Activated CD4-positive, alpha-beta T cell treated with anti-CD3 and anti-CD28 coated beads, Interleukin-2, amount 10 ng/mL, durations not matched to agents 7 days and 5 days (primary cell): ENCODE results near the gene CERS4. TPM values are rescaled to one million over a fixed set of nuclear protein-coding genes. Genes with fewer than 3 reads are reported as not detected.
"Not testable (repeated sequence)": the region's sequence is repeated elsewhere in the genome, so short reads cannot be mapped to it uniquely, and the experiment has no call there.

ENCODE experiments used
- CTCF ChIA-PET: fragments of 350-600 bp; sonication (Branson Sonifier 250); formaldehyde crosslinking; loops from one replicate; lab custom pipeline; 2021; ENCODE audit warnings: antibody characterized with exemption; lab: Charles Lee
- POLR2A ChIA-PET: fragments of 350-600 bp; sonication (Branson Sonifier 250); formaldehyde crosslinking; loops from one replicate; lab custom pipeline; 2021; ENCODE audit warnings: antibody characterized with exemption; lab: Charles Lee
- DNase-seq: peaks from one replicate; pipeline ENCODE4 v3.0.0-alpha.2; 2020
- H3K27ac Mint-ChIP-seq: one replicate; pipeline ENCODE4 v1.8.0; 2021; ENCODE audit warnings: mild to moderate bottlenecking, moderate library complexity, mixed read lengths
- H3K27me3 Mint-ChIP-seq: one replicate; pipeline ENCODE4 v1.8.0; 2021; ENCODE audit warnings: mixed read lengths
- H3K36me3 Mint-ChIP-seq: one replicate; pipeline ENCODE4 v1.8.0; 2021; ENCODE audit warnings: low read depth, mixed read lengths
- H3K4me1 Mint-ChIP-seq: one replicate; pipeline ENCODE4 v1.8.0; 2021; ENCODE audit warnings: mixed read lengths
- H3K4me3 Mint-ChIP-seq: one replicate; pipeline ENCODE4 v1.8.0; 2021; ENCODE audit warnings: mild to moderate bottlenecking, moderate library complexity, mixed read lengths
- H3K9me3 Mint-ChIP-seq: one replicate; pipeline ENCODE4 v1.8.0; 2021; ENCODE audit warnings: mixed read lengths
- total RNA-seq, 2 experiments: library from RNA; stranded (reverse); gene quantifications; one replicate each; pipeline ENCODE4 v1.2.3, GENCODE V29; 2021

The CERS4 gene
- total RNA-seq, 2 experiments from 2014 or later = 26.7 to 33.1 TPM

GRCh38 chr19:8213827-8214672, 4.9 kb downstream of the CERS4 start:
- DNase-seq = no peak
- ChIA-PET CTCF (interaction anchor here (1.4 kb wide), 1 partner anchor 15 kb away, joined by 4 read pairs; no protein-coding TSS in a partner anchor), POLR2A (no interaction called here)
- no peak overlapping the region for H3K4me3 Mint-ChIP-seq
- H3K9me3 Mint-ChIP-seq = no peaks in the 10 kb centered on the region
- H3K4me1 Mint-ChIP-seq = peaks cover 41% of the 10 kb centered on the region
- peak overlapping the region; percentile 41 for H3K27ac Mint-ChIP-seq
- H3K36me3 Mint-ChIP-seq = peaks cover 20% of the 10 kb centered on the region
- no peaks in the 10 kb centered on the region for H3K27me3 Mint-ChIP-seq

GRCh38 chr19:8214802-8215201, 5.6 kb downstream of the CERS4 start:
- POLR2A ChIA-PET = no interaction called here
- Mint-ChIP-seq H3K27ac (peak overlapping the region; percentile 55), H3K36me3 (peaks cover 20% of the 10 kb centered on the region), H3K27me3 (no peaks in the 10 kb centered on the region), H3K4me3 (no peak overlapping the region), H3K4me1 (peaks cover 40% of the 10 kb centered on the region), H3K9me3 (no peaks in the 10 kb centered on the region)
- DNase-seq = no peak
- CTCF ChIA-PET = interaction anchor here (1.4 kb wide), 1 partner anchor 14 kb away, joined by 4 read pairs; no protein-coding TSS in a partner anchor

GRCh38 chr19:8215783-8216182, 6.6 kb downstream of the CERS4 start:
- Mint-ChIP-seq H3K27ac (peak overlapping the region; percentile 42), H3K4me3 (no peak overlapping the region), H3K4me1 (peaks cover 31% of the 10 kb centered on the region), H3K9me3 (no peaks in the 10 kb centered on the region), H3K36me3 (peaks cover 20% of the 10 kb centered on the region), H3K27me3 (no peaks in the 10 kb centered on the region)
- DNase-seq = no peak
- POLR2A ChIA-PET = no interaction called here
- CTCF ChIA-PET = no interaction called here

GRCh38 chr19:8216357-8216756, 7.2 kb downstream of the CERS4 start:
- ChIA-PET CTCF (no interaction called here), POLR2A (no interaction called here)
- H3K27ac Mint-ChIP-seq = no peak overlapping the region
- no peak overlapping the region for H3K4me3 Mint-ChIP-seq
- H3K9me3 Mint-ChIP-seq = no peaks in the 10 kb centered on the region
- H3K4me1 Mint-ChIP-seq = peaks cover 26% of the 10 kb centered on the region
- DNase-seq = no peak
- peaks cover 18% of the 10 kb centered on the region for H3K36me3 Mint-ChIP-seq
- no peaks in the 10 kb centered on the region for H3K27me3 Mint-ChIP-seq

GRCh38 chr19:8218127-8218526, 9.0 kb downstream of the CERS4 start:
- peaks cover 17% of the 10 kb centered on the region for H3K36me3 Mint-ChIP-seq
- CTCF ChIA-PET, DNase-seq, POLR2A ChIA-PET, H3K4me3 Mint-ChIP-seq, H3K27me3 Mint-ChIP-seq, H3K9me3 Mint-ChIP-seq: not testable (repeated sequence)
- H3K4me1 Mint-ChIP-seq = peaks cover 16% of the 10 kb centered on the region
- H3K27ac Mint-ChIP-seq = peak overlapping the region; percentile 54

GRCh38 chr19:8220481-8220880, 11.3 kb downstream of the CERS4 start:
- Mint-ChIP-seq H3K27me3 (no peaks in the 10 kb centered on the region), H3K4me3 (no peak overlapping the region), H3K9me3 (no peaks in the 10 kb centered on the region), H3K4me1 (peaks cover 6% of the 10 kb centered on the region), H3K36me3 (peaks cover 6% of the 10 kb centered on the region), H3K27ac (no peak overlapping the region)
- POLR2A ChIA-PET = no interaction called here
- CTCF ChIA-PET = no interaction called here
- DNase-seq = no peak

- no peaks in the 10 kb centered on the region for H3K9me3 Mint-ChIP-seq
- peaks cover 4% of the 10 kb centered on the region for H3K4me1 Mint-ChIP-seq
- H3K27me3 Mint-ChIP-seq = no peaks in the 10 kb centered on the region
- no peak overlapping the region for H3K27ac Mint-ChIP-seq
- H3K36me3 Mint-ChIP-seq = peaks cover 6% of the 10 kb centered on the region
- ChIA-PET CTCF (no interaction called here), POLR2A (no interaction called here)
- no peak overlapping the region for H3K4me3 Mint-ChIP-seq
- no peak for DNase-seq
Observed at GRCh38 chr19:8221161-8221560, 12.0 kb downstream of the CERS4 start.

GRCh38 chr19:8223442-8223841, 14.3 kb downstream of the CERS4 start:
- DNase-seq, H3K4me3 Mint-ChIP-seq, POLR2A ChIA-PET, H3K27me3 Mint-ChIP-seq, H3K4me1 Mint-ChIP-seq, H3K36me3 Mint-ChIP-seq, H3K27ac Mint-ChIP-seq, H3K9me3 Mint-ChIP-seq: not testable (repeated sequence)
- CTCF ChIA-PET = interaction anchor here (0.6 kb wide), 1 partner anchor 24 kb away, joined by 3 read pairs; no protein-coding TSS in a partner anchor

GRCh38 chr19:8224394-8225145, 15.4 kb downstream of the CERS4 start:
- Mint-ChIP-seq H3K27me3 (no peaks in the 10 kb centered on the region), H3K4me1 (peaks cover 3% of the 10 kb centered on the region), H3K36me3 (peaks cover 1% of the 10 kb centered on the region), H3K4me3 (no peak overlapping the region), H3K27ac (no peak overlapping the region), H3K9me3 (no peaks in the 10 kb centered on the region)
- no peak for DNase-seq
- POLR2A ChIA-PET = no interaction called here
- CTCF ChIA-PET = no interaction called here

- peaks cover 7% of the 10 kb centered on the region for H3K36me3 Mint-ChIP-seq
- H3K4me3 Mint-ChIP-seq = no peak overlapping the region
- ChIA-PET POLR2A (no interaction called here), CTCF (interaction anchor here (0.7 kb wide), 1 partner anchor 10 kb away, joined by 3 read pairs; no protein-coding TSS in a partner anchor)
- peaks cover 3% of the 10 kb centered on the region for H3K9me3 Mint-ChIP-seq
- DNase-seq = no peak
- H3K4me1 Mint-ChIP-seq = peaks cover 2% of the 10 kb centered on the region
- H3K27ac Mint-ChIP-seq = no peak overlapping the region
- H3K27me3 Mint-ChIP-seq = no peaks in the 10 kb centered on the region
Observed at GRCh38 chr19:8231073-8231604, 22.0 kb downstream of the CERS4 start.

GRCh38 chr19:8233370-8233769, 24.2 kb downstream of the CERS4 start:
- H3K27ac Mint-ChIP-seq = no peak overlapping the region
- no peak for DNase-seq
- H3K4me1 Mint-ChIP-seq = no peaks in the 10 kb centered on the region
- peaks cover 3% of the 10 kb centered on the region for H3K9me3 Mint-ChIP-seq
- H3K36me3 Mint-ChIP-seq = peaks cover 6% of the 10 kb centered on the region
- ChIA-PET POLR2A (no interaction called here), CTCF (interaction anchor here (0.9 kb wide), 1 partner anchor 123 kb away, joined by 3 read pairs; no protein-coding TSS in a partner anchor)
- H3K4me3 Mint-ChIP-seq = no peak overlapping the region
- no peaks in the 10 kb centered on the region for H3K27me3 Mint-ChIP-seq

GRCh38 chr19:8237026-8237425, 27.9 kb downstream of the CERS4 start:
- Mint-ChIP-seq H3K36me3 (peaks cover 15% of the 10 kb centered on the region), H3K9me3 (peaks cover 5% of the 10 kb centered on the region), H3K27ac (no peak overlapping the region), H3K27me3 (no peaks in the 10 kb centered on the region), H3K4me3 (no peak overlapping the region), H3K4me1 (peaks cover 12% of the 10 kb centered on the region)
- ChIA-PET POLR2A (no interaction called here), CTCF (no interaction called here)
- DNase-seq = no peak

- POLR2A ChIA-PET = no interaction called here
Observed at GRCh38 chr19:8238251-8238650, 29.1 kb downstream of the CERS4 start.

More at GRCh38 chr19:8238251-8238650, 29.1 kb downstream of the CERS4 start:
- Mint-ChIP-seq H3K9me3 (peaks cover 14% of the 10 kb centered on the region), H3K4me3 (no peak overlapping the region), H3K4me1 (peaks cover 12% of the 10 kb centered on the region), H3K27ac (no peak overlapping the region), H3K27me3 (no peaks in the 10 kb centered on the region), H3K36me3 (peaks cover 23% of the 10 kb centered on the region)
- CTCF ChIA-PET = interaction anchor here (0.6 kb wide), 1 partner anchor 343 kb away, joined by 3 read pairs; no protein-coding TSS in a partner anchor
- no peak for DNase-seq
